ENCODE results near the gene DHX34.

DNA sequence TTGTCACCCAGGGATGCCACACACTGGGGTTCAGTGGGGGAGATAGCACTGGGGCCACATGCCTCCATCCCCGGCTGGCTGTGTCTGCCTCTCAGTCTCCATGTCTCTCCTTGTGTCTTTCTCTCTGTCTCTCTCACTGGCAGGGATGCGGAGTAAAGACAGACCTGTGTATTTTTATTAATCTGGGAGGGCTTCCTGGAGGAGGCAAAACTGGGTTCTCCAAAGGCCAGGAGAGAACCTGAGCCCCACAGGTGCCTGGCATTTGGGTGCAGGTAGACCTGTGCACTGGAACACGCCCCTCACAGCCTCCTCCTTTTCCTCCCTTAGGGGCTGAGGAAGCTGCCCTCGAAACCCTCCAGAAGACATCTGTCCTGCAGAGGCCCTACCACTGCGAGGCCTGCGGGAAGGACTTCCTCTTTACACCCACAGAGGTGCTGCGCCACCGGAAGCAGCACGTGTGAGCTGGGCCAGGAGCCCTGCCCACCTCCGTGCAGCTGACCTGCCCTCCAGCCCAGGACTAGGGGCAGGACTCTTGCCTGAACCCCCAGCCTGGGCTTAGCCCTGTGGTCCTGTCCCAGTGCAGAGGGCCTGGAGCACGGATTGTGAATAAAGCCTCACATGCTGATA is 32.7 kb downstream of the DHX34 start:
- TF ChIP-seq CTCF (IDR thresholded peaks at IDR 0.05) (no peak), POLR2A (IDR thresholded peaks at IDR 0.05) (no peak)
